ENCODE results near the gene PC. TPM values are rescaled to one million over a fixed set of nuclear protein-coding genes. Genes with fewer than 3 reads are reported as not detected.

The PC gene
- total and polyA plus RNA-seq, 9 of the 15 experiments (the other 6 are each of a cell fraction or from before 2014, with no cell fraction given), result 0.94 to 38.0 (median 8.7) TPM

DNA sequence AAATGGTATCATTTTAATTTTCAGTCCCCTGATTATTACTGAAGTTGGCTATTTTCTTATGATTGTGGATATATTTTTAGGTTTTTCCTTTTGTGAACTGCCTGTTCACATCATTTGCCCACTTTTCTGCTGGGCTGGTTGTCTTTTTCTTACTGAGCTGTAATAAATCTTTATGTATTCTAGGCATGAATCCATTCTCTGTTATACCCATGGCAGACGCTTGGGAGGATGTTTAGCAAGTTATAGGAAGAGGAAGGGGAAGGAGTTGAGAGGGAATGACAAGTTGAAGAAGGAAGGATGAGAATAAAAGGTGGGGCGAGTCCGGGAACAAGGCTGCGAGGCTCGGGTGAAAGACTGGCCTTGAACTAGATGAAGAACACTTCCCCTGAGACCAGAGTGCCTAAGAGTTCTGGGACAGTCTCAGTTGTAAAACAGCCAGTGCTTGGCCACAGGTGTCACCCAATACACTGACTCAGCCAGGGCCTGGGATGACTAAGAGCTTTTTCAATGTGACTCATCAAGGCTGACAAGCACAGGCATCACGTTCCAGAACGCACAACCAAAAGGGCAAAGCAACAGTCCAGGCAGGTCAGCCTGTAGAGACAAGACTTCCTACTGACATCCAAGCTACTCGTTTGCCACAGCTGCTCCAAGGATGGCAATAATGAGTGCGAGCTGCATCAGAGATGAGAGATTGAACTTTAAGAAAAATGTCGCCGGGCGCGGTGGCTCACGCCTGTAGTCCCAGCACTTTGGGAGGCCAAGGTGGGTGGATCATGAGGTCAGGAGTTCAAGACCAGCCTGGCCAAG is 66.1 kb downstream of the PC start (continued):
- TF ChIP-seq, protein P1, sequence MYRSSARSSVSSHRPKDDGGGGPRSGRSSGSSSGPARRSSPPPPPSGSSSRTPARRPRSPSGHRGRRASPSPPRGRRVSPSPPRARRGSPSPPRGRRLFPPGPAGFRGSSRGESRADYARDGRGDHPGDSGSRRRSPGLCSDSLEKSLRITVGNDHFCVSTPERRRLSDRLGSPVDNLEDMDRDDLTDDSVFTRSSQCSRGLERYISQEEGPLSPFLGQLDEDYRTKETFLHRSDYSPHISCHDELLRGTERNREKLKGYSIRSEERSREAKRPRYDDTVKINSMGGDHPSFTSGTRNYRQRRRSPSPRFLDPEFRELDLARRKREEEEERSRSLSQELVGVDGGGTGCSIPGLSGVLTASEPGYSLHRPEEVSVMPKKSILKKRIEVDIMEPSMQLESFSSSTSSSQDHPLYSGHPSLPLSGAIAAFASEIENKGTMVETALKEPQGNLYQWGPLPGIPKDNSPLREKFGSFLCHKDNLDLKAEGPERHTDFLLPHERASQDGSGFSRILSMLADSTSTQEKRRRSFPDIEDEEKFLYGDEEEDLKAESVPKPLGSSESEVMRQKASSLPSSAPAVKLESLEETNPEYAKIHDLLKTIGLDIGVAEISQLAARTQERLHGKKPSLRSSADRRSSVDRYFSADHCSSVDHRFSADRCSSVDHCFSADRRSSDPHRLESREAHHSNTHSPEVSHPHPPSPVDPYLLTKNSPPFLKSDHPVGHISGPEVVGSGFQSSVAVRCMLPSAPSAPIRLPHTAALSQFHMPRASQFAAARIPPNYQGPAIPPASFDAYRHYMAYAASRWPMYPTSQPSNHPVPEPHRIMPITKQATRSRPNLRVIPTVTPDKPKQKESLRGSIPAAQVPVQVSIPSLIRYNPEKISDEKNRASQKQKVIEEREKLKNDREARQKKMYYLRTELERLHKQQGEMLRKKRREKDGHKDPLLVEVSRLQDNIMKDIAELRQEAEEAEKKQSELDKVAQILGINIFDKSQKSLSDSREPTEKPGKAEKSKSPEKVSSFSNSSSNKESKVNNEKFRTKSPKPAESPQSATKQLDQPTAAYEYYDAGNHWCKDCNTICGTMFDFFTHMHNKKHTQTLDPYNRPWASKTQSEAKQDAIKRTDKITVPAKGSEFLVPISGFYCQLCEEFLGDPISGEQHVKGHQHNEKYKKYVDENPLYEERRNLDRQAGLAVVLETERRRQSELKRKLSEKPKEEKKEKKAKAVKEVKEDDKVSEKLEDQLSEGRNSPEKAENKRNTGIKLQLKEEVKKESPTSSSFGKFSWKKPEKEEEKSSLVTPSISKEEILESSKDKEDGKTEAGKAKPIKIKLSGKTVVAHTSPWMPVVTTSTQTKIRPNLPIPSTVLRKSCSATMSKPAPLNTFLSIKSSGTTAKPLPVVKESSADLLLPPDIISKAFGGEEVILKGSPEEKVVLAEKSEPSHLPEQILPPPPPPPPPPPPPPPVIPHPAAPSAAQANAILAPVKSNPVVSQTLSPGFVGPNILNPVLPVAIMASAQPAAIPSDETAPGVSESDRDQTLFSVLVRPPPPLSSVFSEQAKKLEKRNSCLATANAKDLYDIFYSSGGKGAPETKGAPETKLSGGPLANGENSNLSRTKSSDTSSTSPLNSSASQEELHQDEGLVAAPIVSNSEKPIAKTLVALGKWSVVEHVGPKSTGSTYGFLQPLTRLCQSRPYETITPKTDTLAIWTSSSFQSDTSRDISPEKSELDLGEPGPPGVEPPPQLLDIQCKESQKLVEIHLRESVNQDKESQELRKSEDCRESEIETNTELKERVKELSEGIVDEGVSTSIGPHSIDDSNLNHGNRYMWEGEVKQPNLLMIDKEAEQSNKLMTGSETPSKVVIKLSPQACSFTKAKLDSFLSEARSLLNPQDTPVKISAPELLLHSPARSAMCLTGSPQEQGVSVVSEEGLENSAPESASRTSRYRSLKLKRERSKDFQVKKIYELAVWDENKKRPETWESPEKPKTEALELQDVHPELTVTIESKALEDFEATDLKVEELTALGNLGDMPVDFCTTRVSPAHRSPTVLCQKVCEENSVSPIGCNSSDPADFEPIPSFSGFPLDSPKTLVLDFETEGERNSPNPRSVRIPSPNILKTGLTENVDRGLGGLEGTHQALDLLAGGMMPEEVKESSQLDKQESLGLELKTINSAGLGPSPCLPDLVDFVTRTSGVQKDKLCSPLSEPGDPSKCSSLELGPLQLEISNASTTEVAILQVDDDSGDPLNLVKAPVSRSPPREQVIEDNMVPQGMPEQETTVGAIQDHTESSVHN (IDR thresholded peaks at IDR 0.05; ENCODE audit: borderline replicate concordance in 1 of 2, low read depth in 1 of 2), result peak in 1 of 2 experiments; percentile 97; a peak in 2 of 4 replicates
- TF ChIP-seq MYNN (IDR thresholded peaks at IDR 0.05) (0 out of 2 replicates have a peak, but pooled peaks have one; percentile 58), MYNN (CRISPR knock-in tag; IDR thresholded peaks at IDR 0.05) (no peak), L3MBTL2 (IDR thresholded peaks at IDR 0.05) (peak; percentile 64; the same call in 1 of the 2 replicates), CCAR2 (IDR thresholded peaks at IDR 0.05; ENCODE audit: low read depth, low read length) (no peak), PCBP1 (IDR thresholded peaks at IDR 0.05; ENCODE audit: low read depth, low read length, poor library complexity, severe bottlenecking) (no peak), XRCC3 (IDR thresholded peaks at IDR 0.05) (no peak), ZFPM2 (CRISPR knock-in tag; IDR thresholded peaks at IDR 0.05) (no peak), KLF16 (IDR thresholded peaks at IDR 0.05) (no peak), GATA2 (CRISPR knock-in tag; IDR thresholded peaks at IDR 0.05) (no peak), ZNF77 (CRISPR knock-in tag; IDR thresholded peaks at IDR 0.05) (no peak)
- TF ChIP-seq, protein P2, sequence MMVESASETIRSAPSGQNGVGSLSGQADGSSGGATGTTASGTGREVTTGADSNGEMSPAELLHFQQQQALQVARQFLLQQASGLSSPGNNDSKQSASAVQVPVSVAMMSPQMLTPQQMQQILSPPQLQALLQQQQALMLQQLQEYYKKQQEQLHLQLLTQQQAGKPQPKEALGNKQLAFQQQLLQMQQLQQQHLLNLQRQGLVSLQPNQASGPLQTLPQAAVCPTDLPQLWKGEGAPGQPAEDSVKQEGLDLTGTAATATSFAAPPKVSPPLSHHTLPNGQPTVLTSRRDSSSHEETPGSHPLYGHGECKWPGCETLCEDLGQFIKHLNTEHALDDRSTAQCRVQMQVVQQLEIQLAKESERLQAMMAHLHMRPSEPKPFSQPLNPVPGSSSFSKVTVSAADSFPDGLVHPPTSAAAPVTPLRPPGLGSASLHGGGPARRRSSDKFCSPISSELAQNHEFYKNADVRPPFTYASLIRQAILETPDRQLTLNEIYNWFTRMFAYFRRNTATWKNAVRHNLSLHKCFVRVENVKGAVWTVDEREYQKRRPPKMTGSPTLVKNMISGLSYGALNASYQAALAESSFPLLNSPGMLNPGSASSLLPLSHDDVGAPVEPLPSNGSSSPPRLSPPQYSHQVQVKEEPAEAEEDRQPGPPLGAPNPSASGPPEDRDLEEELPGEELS (CRISPR knock-in tag; IDR thresholded peaks at IDR 0.05; ENCODE audit: borderline replicate concordance), result no peak
- TF ChIP-seq, protein P3, sequence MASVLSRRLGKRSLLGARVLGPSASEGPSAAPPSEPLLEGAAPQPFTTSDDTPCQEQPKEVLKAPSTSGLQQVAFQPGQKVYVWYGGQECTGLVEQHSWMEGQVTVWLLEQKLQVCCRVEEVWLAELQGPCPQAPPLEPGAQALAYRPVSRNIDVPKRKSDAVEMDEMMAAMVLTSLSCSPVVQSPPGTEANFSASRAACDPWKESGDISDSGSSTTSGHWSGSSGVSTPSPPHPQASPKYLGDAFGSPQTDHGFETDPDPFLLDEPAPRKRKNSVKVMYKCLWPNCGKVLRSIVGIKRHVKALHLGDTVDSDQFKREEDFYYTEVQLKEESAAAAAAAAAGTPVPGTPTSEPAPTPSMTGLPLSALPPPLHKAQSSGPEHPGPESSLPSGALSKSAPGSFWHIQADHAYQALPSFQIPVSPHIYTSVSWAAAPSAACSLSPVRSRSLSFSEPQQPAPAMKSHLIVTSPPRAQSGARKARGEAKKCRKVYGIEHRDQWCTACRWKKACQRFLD (CRISPR knock-in tag; IDR thresholded peaks at IDR 0.05), result peak; percentile 49
- TF ChIP-seq, protein P4, sequence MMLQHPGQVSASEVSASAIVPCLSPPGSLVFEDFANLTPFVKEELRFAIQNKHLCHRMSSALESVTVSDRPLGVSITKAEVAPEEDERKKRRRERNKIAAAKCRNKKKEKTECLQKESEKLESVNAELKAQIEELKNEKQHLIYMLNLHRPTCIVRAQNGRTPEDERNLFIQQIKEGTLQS (IDR thresholded peaks at IDR 0.05), result peak; percentile 99
- TF ChIP-seq, protein P4 (CRISPR knock-in tag; conservative IDR thresholded peaks at IDR 0.05), result peak; percentile 98
